ENCODE data around the gene DUSP22.

GRCh38 chr6:378958-379409 lies 86.7 kb downstream of the DUSP22 start:
- TF ChIP-seq CTCF (IDR thresholded peaks at IDR 0.05; ENCODE audit: low read depth, low read length, poor library complexity, severe bottlenecking) (no peak), EZH2phosphoT487 (IDR thresholded peaks at IDR 0.05; ENCODE audit: borderline replicate concordance, low read length) (no peak)
